Mammary epithelial cell (primary cell): Measurements from ENCODE around the gene TSPAN9.

Source experiments
- EZH2 ChIP-seq: IDR thresholded peaks from 2 replicates; pipeline ENCODE4 v1.6.1; 2012; ENCODE audit warnings: low read length, inconsistent platforms, borderline replicate concordance
- TF ChIP-seq, protein P1 (sequence below), 2 donors: IDR thresholded peaks in 1 of 2; conservative IDR thresholded peaks in 1 of 2; 2 replicates each; pipeline ENCODE4 v1.5.1; 2011 to 2012; ENCODE audit warnings: inconsistent platforms in 2 of 2, low read length in 2 of 2, mild to moderate bottlenecking in 2 of 2, control low read depth in 1 of 2, low read depth in 1 of 2; ENCODE audit not compliant: insufficient read depth in 1 of 2; ENCODE audit errors: extremely low read depth in 1 of 2

DNA sequence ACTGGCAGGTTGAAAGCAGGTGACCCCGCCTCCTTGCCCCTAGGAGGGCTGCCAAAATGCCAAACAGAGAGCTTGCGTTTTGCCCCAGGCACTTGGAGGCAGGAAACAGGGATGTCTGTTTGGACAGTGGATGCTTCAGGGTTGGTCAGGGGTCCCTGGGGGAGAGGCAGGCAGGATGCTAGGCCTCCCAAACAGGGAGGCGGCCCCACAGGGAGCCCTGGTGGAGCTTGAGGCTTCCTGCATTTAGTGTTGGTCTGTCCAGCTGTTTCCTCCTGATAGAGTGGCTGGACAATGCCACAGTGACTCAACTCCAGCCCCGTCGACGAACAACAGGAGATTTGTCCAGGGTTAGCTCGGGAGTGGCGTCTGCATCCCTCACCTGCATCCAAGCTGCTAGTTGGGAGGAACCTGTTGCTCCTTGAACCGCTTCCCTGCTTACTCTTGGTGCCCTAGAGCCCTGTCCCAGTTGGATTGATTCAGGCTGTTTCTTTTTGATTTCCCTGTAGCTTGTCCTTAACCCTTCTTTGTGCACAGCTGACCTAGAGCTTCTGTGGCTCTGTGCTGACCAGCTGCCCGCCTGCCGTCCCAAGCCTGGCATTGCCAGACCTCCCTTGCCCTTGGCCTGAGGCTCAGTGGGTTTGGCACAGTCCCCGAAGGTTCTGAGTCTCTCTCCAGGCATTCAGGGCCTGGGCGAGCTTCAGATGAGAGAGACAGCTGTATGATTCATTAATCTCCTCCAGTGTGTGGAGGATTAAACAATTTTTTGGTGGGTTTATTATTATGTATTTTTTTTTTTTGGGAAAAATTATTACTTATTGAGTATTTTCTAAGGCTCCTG, 45.9 kb downstream of the TSPAN9 start:
- TF ChIP-seq, protein P1, sequence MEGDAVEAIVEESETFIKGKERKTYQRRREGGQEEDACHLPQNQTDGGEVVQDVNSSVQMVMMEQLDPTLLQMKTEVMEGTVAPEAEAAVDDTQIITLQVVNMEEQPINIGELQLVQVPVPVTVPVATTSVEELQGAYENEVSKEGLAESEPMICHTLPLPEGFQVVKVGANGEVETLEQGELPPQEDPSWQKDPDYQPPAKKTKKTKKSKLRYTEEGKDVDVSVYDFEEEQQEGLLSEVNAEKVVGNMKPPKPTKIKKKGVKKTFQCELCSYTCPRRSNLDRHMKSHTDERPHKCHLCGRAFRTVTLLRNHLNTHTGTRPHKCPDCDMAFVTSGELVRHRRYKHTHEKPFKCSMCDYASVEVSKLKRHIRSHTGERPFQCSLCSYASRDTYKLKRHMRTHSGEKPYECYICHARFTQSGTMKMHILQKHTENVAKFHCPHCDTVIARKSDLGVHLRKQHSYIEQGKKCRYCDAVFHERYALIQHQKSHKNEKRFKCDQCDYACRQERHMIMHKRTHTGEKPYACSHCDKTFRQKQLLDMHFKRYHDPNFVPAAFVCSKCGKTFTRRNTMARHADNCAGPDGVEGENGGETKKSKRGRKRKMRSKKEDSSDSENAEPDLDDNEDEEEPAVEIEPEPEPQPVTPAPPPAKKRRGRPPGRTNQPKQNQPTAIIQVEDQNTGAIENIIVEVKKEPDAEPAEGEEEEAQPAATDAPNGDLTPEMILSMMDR (conservative IDR thresholded peaks at IDR 0.05 in 1 of 2, IDR thresholded peaks at IDR 0.05 in 1 of 2; ENCODE audit: extremely low read depth in 1 of 2, insufficient read depth in 1 of 2, low read depth in 1 of 2, low read length in 2 of 2), result no peak
- no peak for TF ChIP-seq EZH2
